DND-41 (cell line): Measurements from ENCODE around the gene LRRC9.
"Not testable (repeated sequence)": the region's sequence is repeated elsewhere in the genome, so short reads cannot be mapped to it uniquely, and the experiment has no call there.

Experiments used
- EZH2 ChIP-seq: IDR thresholded peaks from 3 replicates; pipeline ENCODE4 v1.6.1; 2012; ENCODE audit warnings: borderline replicate concordance, low read depth, mild to moderate bottlenecking, moderate library complexity, low read length, inconsistent platforms; ENCODE audit not compliant: severe bottlenecking
- TF ChIP-seq, protein P1 (sequence below): IDR thresholded peaks from 2 replicates; pipeline ENCODE4 v1.5.1; 2012; ENCODE audit warnings: borderline replicate concordance, low read length, moderate library complexity, mild to moderate bottlenecking; ENCODE audit not compliant: poor library complexity, severe bottlenecking; ENCODE audit errors: extremely low read depth

DNA sequence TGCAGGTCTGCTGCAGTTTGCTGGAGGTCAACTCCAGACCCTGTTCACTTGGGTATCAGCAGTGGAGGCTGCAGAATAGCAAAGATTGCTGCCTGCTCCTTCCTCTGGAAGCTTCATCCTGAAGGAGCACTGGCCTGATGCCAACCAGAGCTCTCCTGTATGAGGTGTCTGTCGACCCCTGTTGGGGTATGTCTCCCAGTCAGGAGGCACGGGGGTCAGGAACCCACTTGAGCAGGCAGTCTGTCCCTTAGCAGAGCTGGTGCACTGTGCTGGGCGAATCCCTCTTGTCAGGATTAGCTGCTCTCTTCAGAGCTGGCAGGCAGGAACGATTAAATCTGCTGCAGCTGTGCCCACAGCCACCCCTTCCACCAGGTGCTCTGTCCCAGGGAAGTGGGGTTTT lies 37.9 kb downstream of the LRRC9 start:
- TF ChIP-seq EZH2 = not testable (repeated sequence)
- TF ChIP-seq, protein P1, sequence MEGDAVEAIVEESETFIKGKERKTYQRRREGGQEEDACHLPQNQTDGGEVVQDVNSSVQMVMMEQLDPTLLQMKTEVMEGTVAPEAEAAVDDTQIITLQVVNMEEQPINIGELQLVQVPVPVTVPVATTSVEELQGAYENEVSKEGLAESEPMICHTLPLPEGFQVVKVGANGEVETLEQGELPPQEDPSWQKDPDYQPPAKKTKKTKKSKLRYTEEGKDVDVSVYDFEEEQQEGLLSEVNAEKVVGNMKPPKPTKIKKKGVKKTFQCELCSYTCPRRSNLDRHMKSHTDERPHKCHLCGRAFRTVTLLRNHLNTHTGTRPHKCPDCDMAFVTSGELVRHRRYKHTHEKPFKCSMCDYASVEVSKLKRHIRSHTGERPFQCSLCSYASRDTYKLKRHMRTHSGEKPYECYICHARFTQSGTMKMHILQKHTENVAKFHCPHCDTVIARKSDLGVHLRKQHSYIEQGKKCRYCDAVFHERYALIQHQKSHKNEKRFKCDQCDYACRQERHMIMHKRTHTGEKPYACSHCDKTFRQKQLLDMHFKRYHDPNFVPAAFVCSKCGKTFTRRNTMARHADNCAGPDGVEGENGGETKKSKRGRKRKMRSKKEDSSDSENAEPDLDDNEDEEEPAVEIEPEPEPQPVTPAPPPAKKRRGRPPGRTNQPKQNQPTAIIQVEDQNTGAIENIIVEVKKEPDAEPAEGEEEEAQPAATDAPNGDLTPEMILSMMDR = not testable (repeated sequence)
